Upper lobe of left lung (tissue), 6 donors: ENCODE measurements around the gene SLC2A11. TPM values are rescaled to one million over a fixed set of nuclear protein-coding genes. Genes with fewer than 3 reads are reported as not detected.

ENCODE experiments used
- ATAC-seq, 2 donors: fragments of 200-7000 bp; cut with Tn5 transposase; one replicate each; pipeline ENCODE4 v1.9.1; 2022; ENCODE audit warnings: mild to moderate bottlenecking in 2 of 2, moderate library complexity in 2 of 2; ENCODE audit not compliant: low FRiP score in 2 of 2
- DNase-seq, 2 donors: peaks; one replicate each; pipeline ENCODE4 v3.0.0-alpha.2; 2019 to 2020
- H3K27ac ChIP-seq, 4 donors: fragments of 200-600 bp; sonication (generic); one replicate each; pipeline ENCODE4 v1.5.1; 2016 to 2019
- H3K27me3 ChIP-seq, 4 donors: fragments of 200-600 bp; sonication (generic); one replicate each; pipeline ENCODE4 v1.5.1; 2017 to 2019
- H3K36me3 ChIP-seq, 4 donors: fragments of 200-600 bp; sonication (generic); one replicate each; pipeline ENCODE4 v1.5.1; 2016 to 2019
- H3K4me1 ChIP-seq, 4 donors: fragments of 200-600 bp; sonication (generic); one replicate each; pipeline ENCODE4 v1.5.1; 2018 to 2019
- H3K4me3 ChIP-seq, 4 donors: fragments of 200-600 bp; sonication (generic); one replicate each; pipeline ENCODE4 v1.5.1; 2017 to 2019; ENCODE audit warnings: mild to moderate bottlenecking in 2 of 4, moderate library complexity in 1 of 4
- H3K9me3 ChIP-seq, 4 donors: fragments of 200-600 bp; sonication (generic); one replicate each; pipeline ENCODE4 v1.5.1; 2018 to 2019
- EP300 ChIP-seq, 4 donors: sonication (generic); formaldehyde crosslinking; IDR thresholded peaks; one replicate each; pipeline ENCODE4 v1.5.1; 2017; ENCODE audit warnings: antibody characterized with exemption in 4 of 4, control low read depth in 2 of 4
- POLR2A ChIP-seq, 4 donors: fragments of 450-650 bp; IDR thresholded peaks; one replicate each; pipeline ENCODE4 v1.5.1; 2016 to 2017; ENCODE audit warnings: antibody characterized with exemption in 4 of 4, mild to moderate bottlenecking in 2 of 4
- POLR2AphosphoS5 ChIP-seq, 2 donors: sonication (generic); formaldehyde crosslinking; IDR thresholded peaks; one replicate each; pipeline ENCODE4 v1.5.1; 2017; ENCODE audit warnings: antibody characterized with exemption in 2 of 2
- WGBS, 2 donors: methylation state at CpG; one replicate each; pipeline ENCODE4 v1.1.5; 2017 to 2018; 5-methylcytosine and 5-hydroxymethylcytosine counted together
- small RNA-seq, 4 donors: library from RNA; depleted of rRNA; stranded (forward); fragments of <200 nt; gene quantifications; one replicate each; pipeline ENCODE3, GENCODE V24; 2016
- total RNA-seq, 6 donors: library from RNA; depleted of rRNA in 4 of 6; stranded (reverse); fragments of >200 nt in 4 of 6; gene quantifications; one replicate each; pipeline versions ENCODE4 v1.1.0 to v1.2.1, GENCODE V29; 2016 to 2021
- donor health status: DM: no; HTN: no; CAD: no; lungs with moderate emphysema.
- donor health status: DM: no; HTN: yes; CAD: no; lungs with severe emphysema.

Gene SLC2A11
- total RNA-seq, 6 donors from 2014 or later: 9.9 to 31.4 (median 16.5) TPM

DNA sequence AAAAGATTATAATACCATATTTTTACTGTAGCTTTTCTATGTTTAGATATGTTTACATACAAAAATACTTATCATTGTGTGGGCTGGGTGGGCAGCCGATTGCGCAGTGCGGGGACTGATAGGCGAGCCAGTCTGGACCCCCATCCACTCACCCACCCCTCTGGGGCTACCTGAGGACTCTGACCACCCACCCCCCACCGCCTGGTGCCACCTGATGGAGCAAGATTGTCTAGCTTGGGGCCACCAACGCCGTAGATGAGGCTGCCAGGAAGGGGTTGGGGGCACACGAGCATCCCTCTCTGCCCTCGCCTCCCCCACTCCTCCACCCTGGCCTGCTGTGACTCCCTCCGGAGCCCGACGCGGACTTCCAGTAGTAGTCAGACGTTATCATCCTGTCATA, 68.9 kb downstream of the SLC2A11 start:
- peak in 1 of 2 donors; percentile 22 for DNase-seq
- TF ChIP-seq POLR2AphosphoS5 (IDR thresholded peaks at IDR 0.05): no peak
- no peak for TF ChIP-seq POLR2A (IDR thresholded peaks at IDR 0.05)
- no peak for TF ChIP-seq EP300 (IDR thresholded peaks at IDR 0.05)
- ATAC-seq: no peak
- Histone ChIP-seq H3K4me1 (no peaks in the 10 kb centered on the region), H3K27ac (no peak overlapping the region), H3K36me3 (peaks cover 0 to 55% (median 7%) of the 10 kb centered on the region in 4 donors), H3K4me3 (no peak overlapping the region), H3K9me3 (peaks cover 0 to 17% (median 8%) of the 10 kb centered on the region in 4 donors), H3K27me3 (no peaks in the 10 kb centered on the region)
- 68 to 81% methylated on average over 13 to 14 of the region's 14 CpGs for WGBS, 2 donors

Small RNAs within 50 kb of the gene (small RNA-seq; reads per million reads assigned to genes)
- 0 reads per million in 4 donors for gene RN7SL268P

Other genes with a start within 250 kb of the SLC2A11 start
- gene DRICH1, start 225.6 kb upstream of the SLC2A11 start, total RNA-seq: 1 to 10 TPM in 1 of 6 donors, under 1 TPM in 4, not detected in 1; 0.30 to 5.8 (median 0.81) TPM
- gene RGL4, start 166.9 kb upstream of the SLC2A11 start, total RNA-seq: 1 to 10 TPM in 4 of 6 donors, under 1 TPM in 1, not detected in 1; 0.67 to 4.0 (median 2.6) TPM
- gene ZNF70, start 106.8 kb upstream of the SLC2A11 start, total RNA-seq: 1 to 10 TPM; 3.0 to 9.4 (median 5.4) TPM
- gene VPREB3, start 103.5 kb upstream of the SLC2A11 start, total RNA-seq: under 1 TPM in 2 of 6 donors, not detected in 4; 0.74 to 0.80 TPM
- gene C22orf15, start 94.9 kb upstream of the SLC2A11 start, total RNA-seq: 1 to 10 TPM in 5 of 6 donors, under 1 TPM in 1; 0.29 to 7.3 (median 4.6) TPM
- gene CHCHD10, start 89.9 kb upstream of the SLC2A11 start, total RNA-seq: 100 to 1,000 TPM in 1 of 6 donors, 10 to 100 TPM in 4, 1 to 10 TPM in 1; 9.1 to 130 (median 39.0) TPM
- 1 to 10 TPM in 2 of 6 donors, under 1 TPM in 1, not detected in 3; 0.57 to 7.7 (median 2.9) TPM for gene MMP11, start 85.0 kb upstream of the SLC2A11 start, total RNA-seq
- gene SMARCB1, start 70.9 kb upstream of the SLC2A11 start, total RNA-seq: 10 to 100 TPM; 42.8 to 72.8 (median 57.1) TPM
- gene DERL3, start 18.9 kb upstream of the SLC2A11 start, total RNA-seq: 10 to 100 TPM in 2 of 6 donors, 1 to 10 TPM in 4; 1.9 to 14.8 (median 5.5) TPM
- gene MIF, start 36.5 kb downstream of the SLC2A11 start, total RNA-seq: 100 to 1,000 TPM in 5 of 6 donors, 10 to 100 TPM in 1; 54.5 to 388 (median 298) TPM
- gene GSTT2B, start 103.3 kb downstream of the SLC2A11 start, total RNA-seq: 10 to 100 TPM in 1 of 6 donors, 1 to 10 TPM in 5; 1.9 to 19.8 (median 7.5) TPM
- gene DDTL, start 109.0 kb downstream of the SLC2A11 start, total RNA-seq: 1 to 10 TPM in 3 of 6 donors, under 1 TPM in 1, not detected in 2; 0.91 to 5.7 (median 2.5) TPM
- 100 to 1,000 TPM; 113 to 190 (median 127) TPM for gene DDT, start 116.6 kb downstream of the SLC2A11 start, total RNA-seq
- gene GSTT2, start 122.3 kb downstream of the SLC2A11 start, total RNA-seq: under 1 TPM in 2 of 6 donors, not detected in 4; 0.29 to 0.88 TPM
- not detected for gene GSTT4, start 147.6 kb downstream of the SLC2A11 start, total RNA-seq
- 100 to 1,000 TPM in 2 of 6 donors, 10 to 100 TPM in 4; 55.3 to 176 (median 95.3) TPM for gene CABIN1, start 153.4 kb downstream of the SLC2A11 start, total RNA-seq